ENCODE data around the gene SLC25A15.
"Not testable (repeated sequence)": the region's sequence is repeated elsewhere in the genome, so short reads cannot be mapped to it uniquely, and the experiment has no call there.

The SLC25A15 gene

GRCh38 chr13:40818926-40819325, 29.5 kb downstream of the SLC25A15 start:
- DNase-seq: no peak

DNA sequence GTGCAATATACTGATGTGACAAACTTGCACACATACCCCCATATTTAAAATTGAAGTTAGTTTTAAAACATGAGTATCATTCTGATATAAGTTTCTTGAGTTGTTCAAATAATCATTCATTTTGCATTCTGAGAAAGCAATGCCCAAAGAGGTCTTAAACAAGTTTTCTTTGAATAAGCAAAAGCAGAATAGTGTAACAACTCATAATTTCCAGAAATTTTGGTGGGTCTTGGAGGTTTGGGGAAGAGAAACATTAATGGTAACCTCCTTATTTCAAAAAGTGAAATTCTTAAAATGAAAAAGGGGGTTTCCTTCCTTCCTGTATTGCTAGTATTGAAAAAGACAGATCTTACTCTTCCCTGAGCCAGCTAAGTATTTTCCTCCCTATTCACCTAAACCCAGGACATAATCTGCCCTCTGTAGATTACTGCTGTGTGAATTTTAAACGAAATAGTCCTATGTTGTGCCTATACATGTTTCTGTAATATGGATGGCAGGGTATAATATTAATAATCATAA, 30.4 kb downstream of the SLC25A15 start:
- no peak for DNase-seq

DNA sequence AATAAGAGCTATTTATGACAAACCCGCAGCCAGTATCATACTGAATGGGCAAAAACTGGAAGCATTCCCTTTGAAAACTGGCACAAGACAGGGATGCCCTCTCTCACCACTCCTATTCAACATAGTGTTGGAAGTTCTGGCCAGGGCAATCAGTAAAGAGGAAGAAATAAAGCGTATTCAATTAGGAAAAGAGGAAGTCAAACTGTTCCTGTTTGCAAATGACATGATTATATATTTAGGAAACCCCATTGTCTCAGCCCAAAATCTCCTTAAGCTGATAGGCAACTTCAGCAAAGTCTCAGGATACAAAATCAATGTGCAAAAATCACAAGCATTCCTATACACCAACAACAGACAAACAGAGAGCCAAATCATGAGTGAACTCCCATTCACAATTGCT, 50.3 kb downstream of the SLC25A15 start:
- not testable (repeated sequence) for DNase-seq

GRCh38 chr13:40840955-40841354, 51.5 kb downstream of the SLC25A15 start:
- DNase-seq: not testable (repeated sequence)
